Thyroid gland (tissue), 4 donors: ENCODE data around the gene NPAT.

Experiments used
- CTCF ChIP-seq, 6 experiments: fragments of 200-600 bp in 3 of 6; fragments of 450-650 bp in 3 of 6; sonication (generic) in 3 of 6; IDR thresholded peaks; one replicate each; pipeline ENCODE4 v1.5.1; 2016 to 2019; ENCODE audit warnings: antibody characterized with exemption in 6 of 6, mild to moderate bottlenecking in 2 of 6, inconsistent platforms in 1 of 6, moderate library complexity in 1 of 6
- POLR2A ChIP-seq, 2 donors: fragments of 450-650 bp; IDR thresholded peaks; one replicate each; pipeline ENCODE4 v1.6.1; 2017; ENCODE audit warnings: antibody characterized with exemption in 2 of 2, mild to moderate bottlenecking in 2 of 2, moderate library complexity in 1 of 2

- no peak for TF ChIP-seq CTCF (IDR thresholded peaks at IDR 0.05)
- TF ChIP-seq POLR2A (IDR thresholded peaks at IDR 0.05) = no peak
Observed at GRCh38 chr11:108177570-108177969, 44.9 kb downstream of the NPAT start.
